DMS114 treated with DMSO at 0.1 percent for 48 hours (cell line): ENCODE measurements around the gene NINJ2.

Experiments
- DNase-seq: peaks from one replicate; lab custom pipeline; 2025; ENCODE audit not compliant: unreplicated experiment; lab: John Stamatoyannopoulos, UW

NINJ2 gene

GRCh38 chr12:617304-617915 lies 45.8 kb downstream of the NINJ2 start:
- no peak for DNase-seq

- DNase-seq = no peak
Observed at GRCh38 chr12:615620-616019, 47.6 kb downstream of the NINJ2 start.

- peak; percentile 31 for DNase-seq
Observed at GRCh38 chr12:614411-614970, 48.8 kb downstream of the NINJ2 start.

- no peak for DNase-seq
Observed at GRCh38 chr12:613996-614395, 49.2 kb downstream of the NINJ2 start.

DNA sequence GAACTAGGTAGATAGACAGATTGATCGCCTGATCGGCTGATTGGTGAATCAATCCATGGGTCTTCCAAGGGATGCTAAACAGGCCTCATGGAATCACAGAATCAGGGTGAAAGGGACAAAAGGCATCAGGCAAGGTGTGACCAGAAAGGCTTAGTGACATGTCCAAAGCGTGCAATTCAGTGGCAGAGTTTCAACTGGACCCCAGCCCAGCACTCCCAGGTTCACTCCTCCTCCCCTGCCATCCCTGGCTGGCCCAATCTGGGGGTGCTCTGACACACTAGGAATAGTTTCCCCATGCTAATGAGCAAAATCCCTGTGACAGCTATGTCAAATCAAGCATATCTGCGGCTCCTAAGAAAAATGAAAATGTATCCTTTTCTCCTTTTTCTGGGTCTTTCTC lies 50.4 kb downstream of the NINJ2 start:
- no peak for DNase-seq

DNA sequence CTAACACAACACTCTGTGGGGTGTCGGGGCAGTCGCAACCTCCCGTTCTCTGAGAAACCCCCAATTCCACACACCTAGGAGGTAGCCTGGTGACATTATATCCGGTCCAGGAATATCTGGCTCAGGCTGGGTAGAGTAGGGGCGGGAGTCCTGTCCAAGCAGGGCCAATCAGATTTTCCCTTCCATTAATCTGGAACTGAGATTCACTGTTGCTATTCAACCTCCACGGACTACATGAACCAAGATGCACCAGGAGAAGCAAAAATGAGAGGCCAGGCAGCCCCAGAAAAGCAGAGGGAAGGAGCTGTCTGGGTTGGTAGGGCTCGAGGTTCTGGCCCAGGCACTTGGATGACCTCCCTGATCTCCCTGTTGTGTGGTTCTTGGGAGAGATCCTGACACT lies 51.0 kb downstream of the NINJ2 start:
- no peak for DNase-seq

- no peak for DNase-seq
Observed at GRCh38 chr12:611721-612120, 51.5 kb downstream of the NINJ2 start.

DNA sequence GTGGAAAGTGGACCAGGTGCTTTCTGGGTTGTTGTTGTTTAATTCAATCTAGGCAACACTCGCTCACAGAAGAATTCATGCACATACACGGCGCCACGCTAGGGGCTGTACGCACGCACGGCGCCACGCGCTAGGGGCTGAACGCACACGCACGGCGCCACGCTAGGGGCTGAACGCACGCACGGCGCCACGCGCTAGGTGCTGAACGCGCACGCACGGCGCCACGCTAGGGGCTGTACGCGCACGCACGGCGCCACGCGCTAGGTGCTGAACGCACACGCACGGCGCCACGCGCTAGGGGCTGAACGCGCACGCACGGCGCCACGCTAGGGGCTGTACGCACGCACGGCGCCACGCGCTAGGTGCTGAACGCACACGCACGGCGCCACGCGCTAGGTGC lies 54.3 kb downstream of the NINJ2 start:
- no peak for DNase-seq

DNA sequence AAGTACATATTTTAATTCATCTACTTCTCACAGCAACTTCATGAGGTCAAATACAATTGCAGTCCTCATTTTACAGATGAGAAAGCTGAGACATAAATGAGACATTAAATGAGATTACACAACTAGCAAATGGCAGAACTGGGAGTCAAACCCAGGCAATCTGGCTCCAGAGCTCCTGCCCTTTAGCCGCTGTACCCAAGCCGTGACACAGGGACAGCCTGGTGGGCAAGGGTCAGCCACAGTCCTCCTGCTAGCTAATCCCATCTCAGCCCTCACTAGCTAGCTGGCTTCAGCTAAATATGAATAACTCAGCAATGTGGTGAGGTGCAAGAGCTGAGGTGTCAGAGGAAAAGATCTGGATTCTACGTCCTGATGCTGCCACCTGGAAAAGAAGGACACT lies 54.8 kb downstream of the NINJ2 start:
- DNase-seq = no peak

- DNase-seq = no peak
Observed at GRCh38 chr12:607541-608001, 55.7 kb downstream of the NINJ2 start.

GRCh38 chr12:604956-605355 lies 58.3 kb downstream of the NINJ2 start:
- DNase-seq = no peak

DNA sequence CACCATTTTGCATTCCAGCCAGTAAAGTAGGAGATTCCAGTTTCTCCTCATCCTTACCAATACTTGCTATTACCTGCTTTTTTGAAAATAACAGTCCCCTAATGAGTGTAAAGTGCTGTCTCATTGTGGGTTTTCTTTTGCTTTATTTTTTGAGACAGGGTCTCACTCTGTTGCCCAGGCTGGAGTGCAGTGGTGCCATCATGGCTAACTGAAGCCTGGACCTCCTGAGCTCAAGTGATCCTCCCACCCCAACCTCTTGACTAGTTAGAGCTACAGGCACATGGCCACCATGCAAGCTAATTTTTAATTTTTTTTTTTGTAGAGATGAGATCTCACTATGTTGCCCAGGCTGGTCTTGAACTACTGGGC lies 60.6 kb downstream of the NINJ2 start:
- no peak for DNase-seq

DNA sequence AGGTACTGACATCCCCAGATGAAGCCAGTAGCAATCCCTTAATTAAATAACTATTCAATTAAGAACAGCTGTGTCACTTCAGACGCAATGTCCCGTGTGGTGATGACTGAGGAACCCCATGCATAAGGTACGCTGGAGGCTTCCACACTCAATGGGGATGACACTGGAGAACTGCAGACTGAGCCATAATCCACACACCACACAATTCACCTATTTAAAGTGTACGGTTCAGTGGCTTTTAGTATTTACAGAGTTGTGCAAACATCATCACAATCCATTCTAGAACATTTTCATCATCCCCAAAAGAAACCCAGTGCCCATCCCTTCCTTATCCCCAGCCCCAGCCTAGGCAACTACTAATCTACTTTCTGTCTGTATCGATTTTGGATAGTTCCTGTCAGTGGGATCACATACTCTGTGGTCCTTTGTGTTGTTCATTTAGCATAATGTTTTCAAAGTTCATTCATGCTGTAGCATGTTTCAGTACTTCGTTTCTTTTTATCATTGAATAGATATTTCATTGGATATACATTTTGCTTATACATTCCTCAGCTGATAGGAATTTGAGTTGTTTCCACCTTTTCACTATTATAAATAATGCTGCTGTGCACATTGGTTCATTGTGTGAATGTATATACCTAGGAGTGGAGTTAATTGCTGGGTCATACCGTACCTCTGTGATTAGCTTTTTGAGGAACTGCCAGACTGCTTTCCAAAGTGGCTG lies 61.1 kb downstream of the NINJ2 start:
- no peak for DNase-seq

DNA sequence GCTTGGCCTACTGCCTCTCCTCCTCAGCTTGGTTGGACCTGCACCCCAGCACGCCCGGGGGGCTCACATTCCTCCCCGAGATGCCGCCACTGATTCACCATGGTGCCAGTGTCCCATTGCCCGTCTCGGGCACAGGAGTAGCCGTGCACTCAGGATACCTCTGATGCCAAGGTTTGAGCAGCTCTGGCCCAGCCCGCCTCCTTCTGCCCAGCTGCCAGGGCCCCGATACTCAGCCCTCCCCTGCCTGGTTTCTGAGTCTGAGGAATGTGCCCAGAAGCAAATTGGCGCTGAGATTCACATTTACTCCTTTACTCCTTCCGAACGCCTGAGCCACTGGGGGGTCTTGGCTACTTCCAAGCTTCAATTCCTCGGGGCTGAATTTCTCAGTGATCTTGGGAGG lies 63.5 kb downstream of the NINJ2 start:
- DNase-seq = no peak

DNA sequence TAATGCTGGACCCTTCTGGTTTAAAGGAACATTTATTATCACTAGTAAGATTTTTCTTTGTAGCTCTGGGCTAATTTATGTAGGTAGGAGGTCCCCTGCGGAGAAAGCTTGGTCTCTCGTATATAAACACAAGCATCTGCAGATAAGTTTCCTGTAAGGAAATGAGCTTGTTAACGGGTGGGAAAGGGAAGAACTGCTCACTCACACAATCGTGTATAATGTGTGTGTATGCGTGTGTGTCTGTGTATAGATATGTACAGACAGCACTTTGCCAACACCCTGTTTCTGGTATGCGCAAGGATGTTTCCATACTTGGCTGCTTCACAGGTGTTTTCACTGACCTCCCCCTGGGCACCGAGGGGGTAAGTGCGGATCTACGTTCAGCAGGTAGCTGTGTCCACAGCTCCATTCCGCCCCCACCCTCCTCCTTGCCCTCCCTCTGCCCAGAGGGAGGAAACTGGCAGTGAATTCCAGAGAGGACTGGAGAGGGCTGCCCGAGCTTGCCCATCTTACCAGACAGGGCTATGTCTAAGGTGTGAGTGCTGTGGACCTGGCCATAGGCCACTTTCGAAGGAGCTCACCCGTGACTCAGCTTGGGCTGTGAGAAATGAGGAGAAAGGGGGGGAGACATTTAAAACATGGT lies 65.2 kb downstream of the NINJ2 start:
- DNase-seq = no peak

DNA sequence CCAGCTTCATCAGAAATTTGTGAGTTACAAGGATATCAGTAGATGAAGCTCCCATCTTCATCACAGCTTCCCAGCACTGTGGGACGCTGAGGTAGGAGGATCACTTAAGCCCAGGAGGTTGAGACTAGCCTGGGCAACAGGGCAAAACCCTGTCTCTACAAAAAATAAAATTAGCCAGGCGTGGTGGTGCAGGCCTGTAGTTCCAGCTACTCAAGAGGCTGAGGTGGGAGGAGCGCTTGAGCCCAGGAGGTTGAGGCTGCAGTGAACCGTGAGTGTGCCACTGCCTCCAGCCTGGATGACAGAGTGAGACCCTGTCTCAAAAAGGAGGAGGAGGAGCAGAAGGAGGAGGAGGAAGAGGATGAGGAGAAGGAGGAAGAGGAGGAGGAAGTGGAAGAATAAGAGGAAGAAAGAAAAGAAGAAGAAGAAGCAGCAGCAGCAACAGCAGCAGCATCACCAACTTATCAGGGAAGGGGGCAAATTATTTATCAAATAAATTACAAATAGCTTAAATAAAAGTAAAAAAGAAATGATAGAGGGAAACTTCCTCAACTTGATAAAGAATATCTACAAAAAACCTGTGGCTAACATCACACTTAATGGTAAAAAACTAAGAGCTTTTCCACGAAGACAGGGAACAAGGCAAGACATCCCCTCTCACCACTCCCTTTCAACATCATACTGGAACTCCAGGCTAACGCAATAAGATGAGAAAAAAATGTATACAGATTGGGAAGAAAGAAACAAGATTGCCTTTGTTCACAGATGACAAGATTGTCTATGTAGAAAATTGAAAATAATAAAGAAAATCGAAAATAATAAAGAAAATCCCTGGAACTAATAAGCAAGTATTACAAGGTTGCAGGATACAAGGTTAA lies 69.6 kb downstream of the NINJ2 start:
- no peak for DNase-seq

DNA sequence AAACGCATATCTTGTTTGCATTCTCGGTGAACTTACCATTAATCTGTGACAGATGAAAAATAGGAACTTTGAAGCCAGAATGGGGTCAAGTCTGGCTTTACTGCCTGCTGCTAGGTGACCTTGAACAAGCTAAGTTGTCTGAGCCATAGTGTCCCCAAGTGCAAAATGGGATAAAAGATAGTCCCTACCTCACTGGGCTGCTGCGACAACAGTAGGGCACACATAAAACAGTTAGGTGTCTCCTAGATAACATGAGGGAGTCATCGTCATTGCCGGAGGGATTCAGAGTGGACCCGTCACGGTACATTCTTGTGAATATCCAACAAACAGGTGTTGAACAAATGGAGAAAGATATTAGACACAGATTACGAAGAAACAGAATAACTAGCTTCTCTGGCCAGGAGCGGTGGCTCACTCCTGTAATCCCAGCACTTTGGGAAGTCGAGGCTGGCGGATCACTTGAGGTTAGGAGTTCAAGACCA lies 71.2 kb downstream of the NINJ2 start:
- no peak for DNase-seq

- no peak for DNase-seq
Observed at GRCh38 chr12:591167-592023, 71.8 kb downstream of the NINJ2 start.

DNA sequence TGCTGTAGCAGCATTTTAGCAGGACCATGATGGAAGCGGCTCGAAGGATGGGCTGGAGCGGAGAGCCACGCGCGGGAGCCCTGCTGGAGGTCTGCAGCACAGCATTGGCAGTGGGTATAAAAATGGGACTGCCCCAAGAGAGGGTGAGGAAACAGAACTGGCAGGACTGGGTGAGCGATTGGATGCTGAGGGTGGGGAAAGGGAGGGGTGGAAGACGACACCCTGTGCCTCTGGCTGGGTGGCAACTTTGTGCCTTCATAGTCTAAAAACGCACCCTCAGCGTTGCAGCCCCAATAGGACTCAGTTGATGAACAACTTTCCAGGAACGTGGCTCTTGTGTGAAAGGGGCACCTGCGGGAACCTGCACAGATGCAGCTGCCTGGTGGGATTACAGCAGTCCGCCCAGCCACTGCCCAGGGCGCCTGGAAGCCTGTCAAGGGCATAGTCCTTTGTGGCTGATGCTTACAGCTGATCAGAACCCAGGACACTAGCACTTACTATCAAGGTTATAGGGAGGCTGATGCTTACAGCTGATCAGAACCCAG lies 73.0 kb downstream of the NINJ2 start:
- no peak for DNase-seq

DNA sequence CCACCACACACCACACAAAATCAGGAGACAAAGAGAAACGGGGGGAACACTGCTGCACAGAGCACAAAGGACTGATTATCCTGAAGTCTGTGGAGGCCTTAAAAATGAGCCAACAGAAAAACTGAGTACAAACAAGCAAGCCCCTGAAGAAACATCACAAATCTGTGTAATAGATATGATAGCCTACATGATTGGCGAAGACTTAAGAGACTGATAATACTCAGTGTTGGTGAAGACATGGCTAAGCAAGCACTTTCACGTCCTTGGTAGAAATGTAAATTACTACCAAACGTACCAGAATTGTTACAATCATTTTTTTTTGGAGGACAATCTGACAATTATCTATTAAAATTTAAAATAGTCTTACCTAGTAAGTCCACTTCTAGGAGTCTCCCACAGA lies 74.6 kb downstream of the NINJ2 start:
- DNase-seq = no peak
